HG02938 (cell line): ENCODE data around the gene NDUFAF2.
"Not testable (repeated sequence)": the region's sequence is repeated elsewhere in the genome, so short reads cannot be mapped to it uniquely, and the experiment has no call there.

Source experiments
- ATAC-seq: cut with Tn5 transposase; IDR thresholded peaks from one replicate; pipeline ENCODE4 v1.9.1; 2021; ENCODE audit warnings: mild to moderate bottlenecking, moderate library complexity; ENCODE audit not compliant: unreplicated experiment

The NDUFAF2 gene

DNA sequence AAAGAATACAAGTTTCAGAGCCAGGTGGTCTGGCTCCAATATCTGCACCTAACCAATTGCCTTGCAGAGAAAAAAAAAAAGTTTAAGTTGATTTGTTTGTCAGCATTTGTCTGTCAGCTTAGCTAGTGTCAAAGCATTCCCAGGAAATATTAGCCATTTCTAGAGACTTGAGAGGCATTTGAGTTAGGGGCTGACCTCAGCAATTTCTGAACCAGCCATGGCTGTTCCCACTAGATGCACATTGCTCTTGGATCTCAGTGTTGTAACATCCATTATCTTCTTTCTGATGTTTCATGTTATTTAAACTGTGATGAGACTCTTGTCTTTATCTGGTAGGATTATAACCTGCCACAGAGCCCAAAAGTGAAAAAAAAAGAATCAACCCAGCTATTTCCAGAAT lies 102.3 kb downstream of the NDUFAF2 start:
- no peak for ATAC-seq

- ATAC-seq = no peak
Observed at GRCh38 chr5:61048534-61048933, 103.5 kb downstream of the NDUFAF2 start.

GRCh38 chr5:61050292-61050691 lies 105.3 kb downstream of the NDUFAF2 start:
- no peak for ATAC-seq

DNA sequence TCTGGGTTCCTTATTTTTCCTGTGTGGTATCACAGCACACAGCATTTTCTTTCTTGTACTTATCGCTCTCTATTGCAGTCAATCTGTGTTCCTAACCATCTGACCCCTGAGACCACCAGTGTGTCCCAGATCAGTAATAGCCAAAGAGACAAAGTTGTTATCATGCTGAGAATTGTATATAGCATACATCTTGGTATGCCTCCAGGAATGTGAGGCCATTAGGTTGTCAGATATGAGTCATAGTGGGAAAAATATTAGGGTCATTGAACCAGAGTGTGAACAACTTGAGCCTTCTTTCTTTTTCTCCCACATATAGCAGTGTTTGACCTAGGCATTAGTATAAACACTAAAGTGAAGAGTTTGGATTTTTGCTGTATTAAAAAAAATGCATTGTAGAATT lies 106.3 kb downstream of the NDUFAF2 start:
- no peak for ATAC-seq

DNA sequence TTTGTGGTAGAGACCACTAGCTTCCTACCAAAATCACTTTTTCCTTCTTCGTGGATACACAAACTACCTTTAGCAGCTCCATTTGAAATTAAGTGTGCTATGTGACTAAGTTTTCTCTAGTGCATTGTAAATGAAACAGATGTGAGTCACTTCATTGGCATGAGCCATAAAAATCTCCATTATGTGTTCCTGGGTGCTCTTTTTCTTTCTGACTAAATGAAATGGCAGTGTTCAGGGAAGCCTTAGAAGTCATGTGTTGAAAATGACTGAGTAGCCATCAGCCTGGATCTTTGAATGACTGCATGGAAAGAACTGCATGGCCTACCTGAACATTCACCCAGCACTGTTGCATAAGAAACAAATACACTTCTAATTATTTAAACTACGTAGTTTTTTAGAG lies 107.9 kb downstream of the NDUFAF2 start:
- no peak for ATAC-seq

- no peak for ATAC-seq
Observed at GRCh38 chr5:61053937-61054336, 108.9 kb downstream of the NDUFAF2 start.

GRCh38 chr5:61055434-61056006 lies 110.5 kb downstream of the NDUFAF2 start:
- ATAC-seq = peak; percentile 64

GRCh38 chr5:61059499-61059898 lies 114.5 kb downstream of the NDUFAF2 start:
- no peak for ATAC-seq

DNA sequence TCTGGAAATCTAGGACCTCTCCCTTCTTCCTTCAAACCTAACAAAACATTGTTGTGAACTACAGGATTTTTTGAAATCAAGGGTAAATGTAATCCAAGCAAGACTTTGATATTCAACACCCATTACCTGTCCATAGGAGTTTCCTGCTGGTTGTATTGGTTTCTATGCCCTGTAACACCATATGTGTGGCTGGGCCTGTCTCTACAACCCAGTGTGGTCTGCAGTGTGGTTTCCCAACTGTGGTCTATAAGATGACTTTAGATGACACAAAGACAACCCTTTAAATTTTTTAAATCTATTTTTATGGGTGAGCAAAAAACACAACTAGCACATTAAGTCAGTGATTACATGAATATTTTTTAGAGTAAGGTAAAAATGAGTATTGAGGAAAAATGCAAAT lies 124.1 kb downstream of the NDUFAF2 start:
- no peak for ATAC-seq

- no peak for ATAC-seq
Observed at GRCh38 chr5:61071526-61071925, 126.5 kb downstream of the NDUFAF2 start.

GRCh38 chr5:61076626-61077025 lies 131.6 kb downstream of the NDUFAF2 start:
- no peak for ATAC-seq

GRCh38 chr5:61081741-61082140 lies 136.7 kb downstream of the NDUFAF2 start:
- ATAC-seq = no peak

GRCh38 chr5:61082516-61083280 lies 137.7 kb downstream of the NDUFAF2 start:
- no peak for ATAC-seq

DNA sequence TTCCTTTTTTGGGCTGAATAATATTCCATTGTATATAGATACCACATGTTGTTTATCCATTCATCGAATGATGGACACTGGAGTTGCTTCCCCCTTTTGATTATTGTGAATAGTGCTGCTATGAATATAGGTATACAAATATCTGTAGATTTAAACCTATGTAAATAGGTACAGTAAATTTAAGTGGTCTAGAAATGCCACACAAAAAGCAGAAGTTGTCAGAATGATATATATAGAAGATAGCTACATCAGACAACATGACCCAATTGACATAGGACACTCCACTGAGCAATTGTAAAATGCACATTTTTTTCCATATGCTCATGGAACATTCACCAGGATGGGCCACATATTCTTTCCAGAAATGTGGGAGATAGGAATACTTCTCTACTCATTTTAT lies 139.7 kb downstream of the NDUFAF2 start:
- ATAC-seq = no peak

GRCh38 chr5:61085885-61086284 lies 140.9 kb downstream of the NDUFAF2 start:
- no peak for ATAC-seq

DNA sequence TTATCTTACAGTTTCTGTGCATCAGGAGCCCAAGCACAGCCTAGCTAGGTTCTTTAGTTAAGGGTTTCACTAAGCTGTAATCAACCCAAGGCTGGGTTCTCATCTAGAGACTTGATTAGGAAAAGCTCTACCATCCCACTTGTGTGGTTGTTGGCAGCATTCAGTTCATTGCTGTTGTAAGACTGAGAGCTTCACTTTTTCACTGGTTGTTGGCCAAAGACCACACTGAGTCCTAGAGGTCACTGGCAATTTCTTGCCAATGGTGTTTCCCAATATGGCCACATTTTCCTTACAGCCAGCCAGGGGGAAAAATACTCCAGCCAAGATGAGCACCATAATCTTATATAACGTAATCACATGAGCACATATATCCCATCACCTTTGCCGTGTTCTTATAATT lies 142.9 kb downstream of the NDUFAF2 start:
- ATAC-seq = no peak

GRCh38 chr5:61089351-61089750 lies 144.3 kb downstream of the NDUFAF2 start:
- no peak for ATAC-seq

DNA sequence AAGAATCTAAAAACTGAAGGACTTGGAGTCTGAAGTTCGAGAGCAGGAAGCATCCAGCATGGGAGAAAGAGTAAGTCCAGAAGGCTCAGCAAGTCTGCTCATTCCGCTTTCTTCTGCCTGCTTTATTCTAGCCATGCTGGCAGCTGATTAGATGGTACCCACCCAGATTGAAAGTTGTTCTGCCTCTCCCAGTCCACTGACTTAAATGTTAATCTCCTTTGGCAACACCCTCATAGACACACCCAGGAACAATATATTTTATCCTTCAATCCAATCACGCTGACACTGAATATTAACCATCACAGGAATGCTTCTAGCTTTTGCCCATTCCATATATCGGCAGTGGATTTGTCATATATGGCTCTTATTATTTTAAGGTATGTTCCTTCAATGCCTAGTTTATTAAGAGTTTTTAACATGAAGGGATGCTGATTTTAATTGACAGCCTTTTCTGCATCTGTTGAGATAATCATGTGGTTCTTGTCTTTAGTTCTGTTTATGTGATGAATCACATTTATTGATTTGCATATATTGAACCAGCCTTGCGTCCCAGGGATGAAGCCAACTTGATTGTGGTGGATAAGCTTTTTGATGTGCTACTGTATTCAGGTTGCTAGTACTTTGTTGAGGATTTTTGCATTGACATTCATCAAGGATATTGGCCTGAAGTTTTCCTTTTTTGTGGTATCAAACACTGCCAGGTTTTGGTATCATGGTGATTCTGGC lies 148.2 kb downstream of the NDUFAF2 start:
- ATAC-seq = not testable (repeated sequence)

DNA sequence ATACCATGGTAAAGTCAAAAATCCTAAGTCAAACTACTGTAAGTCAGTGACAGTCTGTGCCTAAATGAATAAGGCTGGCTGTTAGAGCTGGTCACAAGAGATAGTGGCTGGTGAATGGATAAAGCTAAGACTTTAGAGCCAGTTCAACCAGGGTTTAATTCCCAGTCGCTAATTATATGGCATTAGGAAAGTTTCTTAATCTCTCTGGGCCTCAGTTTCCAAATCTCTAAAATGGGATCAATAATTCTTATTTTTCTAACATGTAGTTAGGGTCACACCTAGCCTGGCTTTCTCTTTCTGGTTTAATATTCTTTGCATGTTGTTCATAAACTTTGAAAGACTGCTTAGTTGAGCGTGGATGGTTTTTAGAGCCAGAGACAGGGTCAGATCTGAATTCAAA lies 152.5 kb downstream of the NDUFAF2 start:
- no peak for ATAC-seq

DNA sequence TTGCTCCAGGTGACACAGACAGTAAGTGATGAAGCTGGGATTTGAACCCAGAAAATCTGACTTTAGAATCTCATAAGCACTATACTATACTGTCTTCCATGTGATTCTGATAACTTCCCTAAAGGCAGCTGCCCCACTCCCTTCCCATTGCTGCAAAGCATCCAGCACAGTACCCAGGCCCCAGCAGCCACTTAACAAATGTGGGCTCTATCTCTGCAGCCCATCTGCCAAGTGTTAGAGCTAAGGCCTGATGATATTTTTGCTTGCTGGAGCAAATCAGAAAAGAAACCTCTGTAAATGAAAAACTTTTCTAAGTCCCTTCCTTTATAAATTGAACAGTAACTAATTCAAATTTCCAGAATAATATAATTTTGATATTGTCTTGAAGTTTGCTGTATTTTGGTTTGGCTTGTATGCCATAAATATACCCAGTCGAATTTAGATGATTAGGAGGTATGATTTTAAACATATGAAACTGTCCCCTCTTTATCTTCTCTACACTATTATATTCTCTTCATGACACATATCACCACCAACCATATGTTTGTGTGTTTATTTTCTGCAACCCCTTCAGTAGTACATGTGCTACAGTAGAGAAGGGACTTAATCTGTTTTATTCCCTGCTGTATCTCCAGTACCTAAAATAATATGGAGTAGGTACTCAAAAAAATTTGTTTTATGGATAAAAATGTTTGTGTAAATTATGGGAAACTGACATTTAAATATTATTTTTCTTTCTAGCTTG lies 153.4 kb downstream of the NDUFAF2 start:
- ATAC-seq = no peak

DNA sequence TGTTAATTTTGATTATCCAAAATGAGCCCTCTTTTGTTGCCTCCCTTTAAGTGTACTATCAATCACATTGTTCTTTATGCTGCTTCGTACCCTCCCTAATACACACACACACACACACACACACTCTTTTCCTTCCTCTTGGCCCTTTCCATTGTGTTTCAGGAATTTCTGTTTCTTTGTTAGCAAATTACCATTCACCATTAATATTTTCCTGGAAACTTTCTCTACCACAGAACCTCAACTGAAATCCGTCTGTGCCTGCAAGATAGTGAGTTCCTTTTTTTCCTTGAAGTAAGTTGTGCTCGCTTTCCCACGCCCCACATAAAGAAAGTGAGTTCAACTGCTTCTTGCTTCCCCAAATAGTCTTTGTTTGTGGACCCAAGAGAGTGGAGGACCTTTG lies 155.4 kb downstream of the NDUFAF2 start:
- no peak for ATAC-seq
